ENCODE data around the gene BRWD1.
"Not testable (repeated sequence)": the region's sequence is repeated elsewhere in the genome, so short reads cannot be mapped to it uniquely, and the experiment has no call there.

BRWD1 gene

GRCh38 chr21:39175665-39176064, 137.8 kb downstream of the BRWD1 start:
- DNase-seq (ENCODE audit: low read depth in 2 of 3, low spot score in 1 of 3) = no peak

GRCh38 chr21:39175154-39175553, 138.3 kb downstream of the BRWD1 start:
- DNase-seq (ENCODE audit: low read depth in 2 of 3, low spot score in 1 of 3) = no peak

- DNase-seq (ENCODE audit: low read depth in 2 of 3, low spot score in 1 of 3) = no peak
Observed at GRCh38 chr21:39173716-39174680, 139.4 kb downstream of the BRWD1 start.

GRCh38 chr21:39169906-39170305, 143.5 kb downstream of the BRWD1 start:
- DNase-seq (ENCODE audit: low read depth in 2 of 3, low spot score in 1 of 3) = no peak

GRCh38 chr21:39168800-39169199, 144.6 kb downstream of the BRWD1 start:
- DNase-seq (ENCODE audit: low read depth in 2 of 3, low spot score in 1 of 3) = no peak

GRCh38 chr21:39164523-39164922, 148.9 kb downstream of the BRWD1 start:
- DNase-seq (ENCODE audit: low read depth in 2 of 3, low spot score in 1 of 3) = no peak

GRCh38 chr21:39161064-39161463, 152.4 kb downstream of the BRWD1 start:
- DNase-seq (ENCODE audit: low read depth in 2 of 3, low spot score in 1 of 3) = no peak

GRCh38 chr21:39159342-39160063, 153.9 kb downstream of the BRWD1 start:
- no peak for DNase-seq (ENCODE audit: low read depth in 2 of 3, low spot score in 1 of 3)

- not testable (repeated sequence) for DNase-seq (ENCODE audit: low read depth in 2 of 3, low spot score in 1 of 3)
Observed at GRCh38 chr21:39157241-39157640, 156.2 kb downstream of the BRWD1 start.

- DNase-seq (ENCODE audit: low read depth in 2 of 3, low spot score in 1 of 3) = no peak
Observed at GRCh38 chr21:39156024-39156423, 157.4 kb downstream of the BRWD1 start.

GRCh38 chr21:39155578-39155977, 157.9 kb downstream of the BRWD1 start:
- no peak for DNase-seq (ENCODE audit: low read depth in 2 of 3, low spot score in 1 of 3)

- no peak for DNase-seq (ENCODE audit: low read depth in 2 of 3, low spot score in 1 of 3)
Observed at GRCh38 chr21:39153842-39154241, 159.6 kb downstream of the BRWD1 start.

- no peak for DNase-seq (ENCODE audit: low read depth in 2 of 3, low spot score in 1 of 3)
Observed at GRCh38 chr21:39153373-39153772, 160.1 kb downstream of the BRWD1 start.

- no peak for DNase-seq (ENCODE audit: low read depth in 2 of 3, low spot score in 1 of 3)
Observed at GRCh38 chr21:39152271-39152670, 161.2 kb downstream of the BRWD1 start.

GRCh38 chr21:39150877-39151276, 162.6 kb downstream of the BRWD1 start:
- no peak for DNase-seq (ENCODE audit: low read depth in 2 of 3, low spot score in 1 of 3)

- no peak for DNase-seq (ENCODE audit: low read depth in 2 of 3, low spot score in 1 of 3)
Observed at GRCh38 chr21:39150316-39150715, 163.1 kb downstream of the BRWD1 start.

GRCh38 chr21:39149882-39150281, 163.6 kb downstream of the BRWD1 start:
- no peak for DNase-seq (ENCODE audit: low read depth in 2 of 3, low spot score in 1 of 3)

GRCh38 chr21:39148975-39149374, 164.5 kb downstream of the BRWD1 start:
- DNase-seq (ENCODE audit: low read depth in 2 of 3, low spot score in 1 of 3) = no peak

GRCh38 chr21:39144191-39144590, 169.2 kb downstream of the BRWD1 start:
- DNase-seq (ENCODE audit: low read depth in 2 of 3, low spot score in 1 of 3) = no peak

- no peak for DNase-seq (ENCODE audit: low read depth in 2 of 3, low spot score in 1 of 3)
Observed at GRCh38 chr21:39142972-39143371, 170.5 kb downstream of the BRWD1 start.

GRCh38 chr21:39141502-39141901, 171.9 kb downstream of the BRWD1 start:
- DNase-seq (ENCODE audit: low read depth in 2 of 3, low spot score in 1 of 3) = no peak
